Measurements from ENCODE around the gene FARS2.

FARS2 gene

DNA sequence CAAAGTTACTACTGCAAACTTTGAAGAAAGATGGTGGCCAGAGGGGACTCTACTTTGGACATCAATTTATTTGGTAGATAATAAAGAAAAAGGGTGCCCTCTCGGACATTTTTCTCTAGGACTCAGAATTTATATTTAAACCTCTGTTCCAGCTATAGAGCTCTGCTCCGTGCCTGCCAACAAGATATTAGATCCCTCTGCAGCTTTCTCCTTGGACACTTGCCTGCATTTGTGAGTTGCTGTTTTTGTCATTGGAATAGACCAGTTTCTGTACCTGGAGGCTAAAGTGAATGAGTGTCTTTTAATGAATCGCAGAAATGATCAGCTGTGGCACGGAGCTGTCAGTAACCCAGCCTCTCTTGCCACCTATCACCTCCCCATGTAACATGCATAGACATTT, 491.9 kb downstream of the FARS2 start:
- Histone ChIP-seq H3K4me1 (ENCODE audit: insufficient read depth, low read length) (no peaks in the 10 kb centered on the region), H3K36me3 (ENCODE audit: insufficient read depth, low read length) (no peaks in the 10 kb centered on the region), H3K9ac (ENCODE audit: low read length) (no peak overlapping the region), H3K4me3 (ENCODE audit: low read depth in 1 of 2, low read length in 2 of 2) (no peak overlapping the region), H3K27ac (ENCODE audit: low read depth, low read length) (no peak overlapping the region), H3K9me3 (ENCODE audit: low read length) (no peaks in the 10 kb centered on the region), H3K27me3 (ENCODE audit: control insufficient read depth in 1 of 2, insufficient read depth in 2 of 2, low read length in 2 of 2) (no peaks in the 10 kb centered on the region)

GRCh38 chr6:5754904-5755303, 493.6 kb downstream of the FARS2 start:
- no peaks in the 10 kb centered on the region for H3K27me3 ChIP-seq (ENCODE audit: control insufficient read depth in 1 of 2, insufficient read depth in 2 of 2, low read length in 2 of 2)
- no peak overlapping the region for H3K4me3 ChIP-seq (ENCODE audit: low read depth in 1 of 2, low read length in 2 of 2)
- no peak overlapping the region for H3K9ac ChIP-seq (ENCODE audit: low read length)
- H3K27ac ChIP-seq (ENCODE audit: low read depth, low read length), result no peak overlapping the region
- no peaks in the 10 kb centered on the region for H3K36me3 ChIP-seq (ENCODE audit: insufficient read depth, low read length)
- H3K9me3 ChIP-seq (ENCODE audit: low read length), result no peaks in the 10 kb centered on the region
- no peaks in the 10 kb centered on the region for H3K4me1 ChIP-seq (ENCODE audit: insufficient read depth, low read length)

- H3K4me1 ChIP-seq (ENCODE audit: insufficient read depth, low read length), result peaks cover 9% of the 10 kb centered on the region
- no peak overlapping the region for H3K27ac ChIP-seq (ENCODE audit: low read depth, low read length)
- H3K9me3 ChIP-seq (ENCODE audit: low read length), result no peaks in the 10 kb centered on the region
- no peaks in the 10 kb centered on the region for H3K36me3 ChIP-seq (ENCODE audit: insufficient read depth, low read length)
- no peaks in the 10 kb centered on the region for H3K27me3 ChIP-seq (ENCODE audit: control insufficient read depth in 1 of 2, insufficient read depth in 2 of 2, low read length in 2 of 2)
- H3K9ac ChIP-seq (ENCODE audit: low read length), result no peak overlapping the region
- H3K4me3 ChIP-seq (ENCODE audit: low read depth in 1 of 2, low read length in 2 of 2), result no peak overlapping the region
Observed at GRCh38 chr6:5759571-5759970, 498.3 kb downstream of the FARS2 start.

DNA sequence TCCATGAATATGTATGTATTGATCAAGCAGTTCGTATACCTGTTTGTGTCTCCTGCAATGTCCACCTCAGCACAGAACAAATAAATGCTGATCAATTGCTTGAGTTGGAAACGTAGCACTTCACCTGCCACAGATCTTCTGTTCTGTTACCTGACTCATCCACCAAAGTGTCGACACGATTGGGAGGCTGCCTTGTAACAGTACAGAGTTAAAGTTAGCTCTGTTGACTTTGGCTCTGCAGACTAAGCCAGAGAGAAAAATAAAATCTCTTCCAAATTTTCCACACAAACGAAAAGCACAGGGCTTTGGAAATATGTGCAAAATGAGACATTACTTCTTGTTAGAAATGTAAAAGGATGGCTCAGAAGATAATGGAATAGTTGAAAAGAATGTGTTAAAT, 500.1 kb downstream of the FARS2 start:
- Histone ChIP-seq H3K4me1 (ENCODE audit: insufficient read depth, low read length) (peaks cover 13% of the 10 kb centered on the region), H3K36me3 (ENCODE audit: insufficient read depth, low read length) (no peaks in the 10 kb centered on the region), H3K27ac (ENCODE audit: low read depth, low read length) (no peak overlapping the region), H3K9ac (ENCODE audit: low read length) (no peak overlapping the region), H3K9me3 (ENCODE audit: low read length) (no peaks in the 10 kb centered on the region), H3K4me3 (ENCODE audit: low read depth in 1 of 2, low read length in 2 of 2) (no peak overlapping the region), H3K27me3 (ENCODE audit: control insufficient read depth in 1 of 2, insufficient read depth in 2 of 2, low read length in 2 of 2) (no peaks in the 10 kb centered on the region)

DNA sequence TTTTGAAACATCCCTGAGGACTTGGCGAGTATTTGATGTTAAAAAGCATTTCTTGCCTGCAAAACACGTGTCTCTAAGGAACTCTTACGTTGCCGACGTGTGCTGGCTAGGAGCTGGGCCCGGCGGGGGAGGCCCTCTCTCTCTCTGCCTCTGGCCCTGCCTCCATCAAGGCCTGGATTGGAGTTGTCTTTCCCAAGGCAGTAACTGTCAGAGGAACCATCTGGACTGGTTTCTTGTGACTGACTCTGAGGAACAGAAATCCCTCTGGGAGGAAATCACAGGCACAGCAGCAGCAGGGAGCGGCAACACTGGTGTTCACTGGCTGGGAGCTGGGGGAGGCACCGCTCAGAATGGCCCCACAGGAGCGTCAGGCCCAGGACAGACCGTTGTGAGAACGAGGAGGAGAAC, 501.3 kb downstream of the FARS2 start:
- H3K27me3 ChIP-seq (ENCODE audit: control insufficient read depth in 1 of 2, insufficient read depth in 2 of 2, low read length in 2 of 2), result no peaks in the 10 kb centered on the region
- H3K9ac ChIP-seq (ENCODE audit: low read length), result no peak overlapping the region
- H3K36me3 ChIP-seq (ENCODE audit: insufficient read depth, low read length), result no peaks in the 10 kb centered on the region
- peaks cover 13% of the 10 kb centered on the region for H3K4me1 ChIP-seq (ENCODE audit: insufficient read depth, low read length)
- H3K9me3 ChIP-seq (ENCODE audit: low read length), result no peaks in the 10 kb centered on the region
- H3K4me3 ChIP-seq (ENCODE audit: low read depth in 1 of 2, low read length in 2 of 2), result no peak overlapping the region
- no peak overlapping the region for H3K27ac ChIP-seq (ENCODE audit: low read depth, low read length)

DNA sequence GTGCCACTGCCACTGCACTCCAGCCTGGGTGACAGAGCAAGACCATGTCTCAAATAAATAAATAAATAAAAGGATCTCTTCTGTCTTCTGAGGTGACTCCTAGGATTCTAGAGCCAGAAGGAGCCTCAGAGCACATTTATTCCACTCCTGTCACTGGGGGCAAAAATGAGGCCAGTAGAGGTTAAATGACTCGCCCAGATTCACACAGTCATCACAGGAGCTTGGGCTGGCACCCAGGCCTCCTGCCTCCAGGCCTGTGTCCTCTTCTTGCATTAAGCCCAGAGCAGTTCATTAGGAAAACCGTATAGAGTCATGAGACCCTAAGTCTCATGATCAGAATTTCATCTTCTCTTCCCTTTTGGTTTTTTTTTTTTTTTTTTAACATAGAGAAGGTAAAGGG, 502.1 kb downstream of the FARS2 start:
- Histone ChIP-seq H3K9ac (ENCODE audit: low read length) (no peak overlapping the region), H3K27ac (ENCODE audit: low read depth, low read length) (no peak overlapping the region), H3K4me3 (ENCODE audit: low read depth in 1 of 2, low read length in 2 of 2) (no peak overlapping the region), H3K4me1 (ENCODE audit: insufficient read depth, low read length) (peaks cover 13% of the 10 kb centered on the region), H3K36me3 (ENCODE audit: insufficient read depth, low read length) (no peaks in the 10 kb centered on the region), H3K9me3 (ENCODE audit: low read length) (no peaks in the 10 kb centered on the region), H3K27me3 (ENCODE audit: control insufficient read depth in 1 of 2, insufficient read depth in 2 of 2, low read length in 2 of 2) (no peaks in the 10 kb centered on the region)

- Histone ChIP-seq H3K9me3 (ENCODE audit: low read length) (no peaks in the 10 kb centered on the region), H3K4me1 (ENCODE audit: insufficient read depth, low read length) (peaks cover 13% of the 10 kb centered on the region), H3K27me3 (ENCODE audit: control insufficient read depth in 1 of 2, insufficient read depth in 2 of 2, low read length in 2 of 2) (no peaks in the 10 kb centered on the region), H3K36me3 (ENCODE audit: insufficient read depth, low read length) (no peaks in the 10 kb centered on the region), H3K27ac (ENCODE audit: low read depth, low read length) (no peak overlapping the region), H3K4me3 (ENCODE audit: low read depth in 1 of 2, low read length in 2 of 2) (no peak overlapping the region), H3K9ac (ENCODE audit: low read length) (no peak overlapping the region)
Observed at GRCh38 chr6:5763871-5764270, 502.6 kb downstream of the FARS2 start.

- no peaks in the 10 kb centered on the region for H3K9me3 ChIP-seq (ENCODE audit: low read length)
- H3K4me3 ChIP-seq (ENCODE audit: low read depth in 1 of 2, low read length in 2 of 2), result peak overlapping the region in 1 of 2 donors; percentile 11
- H3K4me1 ChIP-seq (ENCODE audit: insufficient read depth, low read length), result peaks cover 13% of the 10 kb centered on the region
- H3K27me3 ChIP-seq (ENCODE audit: control insufficient read depth in 1 of 2, insufficient read depth in 2 of 2, low read length in 2 of 2), result no peaks in the 10 kb centered on the region
- no peaks in the 10 kb centered on the region for H3K36me3 ChIP-seq (ENCODE audit: insufficient read depth, low read length)
- H3K9ac ChIP-seq (ENCODE audit: low read length), result no peak overlapping the region
- H3K27ac ChIP-seq (ENCODE audit: low read depth, low read length), result no peak overlapping the region
Observed at GRCh38 chr6:5764401-5764955, 503.2 kb downstream of the FARS2 start.

DNA sequence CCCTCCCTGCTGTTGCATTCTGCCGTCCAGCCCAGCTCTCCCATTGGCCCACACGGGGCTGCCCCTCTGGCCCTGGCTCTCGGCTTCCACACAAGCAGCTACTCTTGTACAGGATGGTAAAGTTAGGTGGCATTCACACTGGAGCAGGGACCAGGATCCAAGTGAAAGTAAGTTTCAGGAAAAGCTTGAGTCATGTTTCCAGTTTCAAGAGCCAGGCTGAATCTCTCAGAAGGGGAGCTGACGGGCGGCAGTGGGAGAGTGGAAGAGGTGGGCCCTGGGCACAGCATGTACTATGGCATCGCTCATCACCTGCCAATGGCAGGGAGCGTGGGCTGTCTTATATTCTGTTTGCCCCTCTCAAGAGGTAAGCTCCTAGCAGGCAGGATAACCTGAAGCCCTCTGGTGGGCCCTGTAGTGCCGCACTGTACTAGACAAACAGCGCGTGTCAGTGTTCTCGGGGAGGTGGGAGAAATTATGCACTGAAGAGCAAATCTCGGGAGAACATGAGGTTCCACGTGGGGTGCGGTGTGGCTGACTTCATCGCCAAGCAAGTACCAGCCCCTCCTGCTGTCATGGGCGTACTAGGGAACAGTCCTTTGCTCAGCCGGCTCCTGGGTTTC, 503.9 kb downstream of the FARS2 start:
- H3K4me1 ChIP-seq (ENCODE audit: insufficient read depth, low read length), result peaks cover 13% of the 10 kb centered on the region
- no peak overlapping the region for H3K4me3 ChIP-seq (ENCODE audit: low read depth in 1 of 2, low read length in 2 of 2)
- H3K27me3 ChIP-seq (ENCODE audit: control insufficient read depth in 1 of 2, insufficient read depth in 2 of 2, low read length in 2 of 2), result no peaks in the 10 kb centered on the region
- H3K9ac ChIP-seq (ENCODE audit: low read length), result no peak overlapping the region
- H3K27ac ChIP-seq (ENCODE audit: low read depth, low read length), result no peak overlapping the region
- H3K36me3 ChIP-seq (ENCODE audit: insufficient read depth, low read length), result no peaks in the 10 kb centered on the region
- no peaks in the 10 kb centered on the region for H3K9me3 ChIP-seq (ENCODE audit: low read length)

- H3K27ac ChIP-seq (ENCODE audit: low read depth, low read length), result no peak overlapping the region
- H3K9me3 ChIP-seq (ENCODE audit: low read length), result no peaks in the 10 kb centered on the region
- no peaks in the 10 kb centered on the region for H3K27me3 ChIP-seq (ENCODE audit: control insufficient read depth in 1 of 2, insufficient read depth in 2 of 2, low read length in 2 of 2)
Observed at GRCh38 chr6:5766260-5766659, 504.9 kb downstream of the FARS2 start.

DNA sequence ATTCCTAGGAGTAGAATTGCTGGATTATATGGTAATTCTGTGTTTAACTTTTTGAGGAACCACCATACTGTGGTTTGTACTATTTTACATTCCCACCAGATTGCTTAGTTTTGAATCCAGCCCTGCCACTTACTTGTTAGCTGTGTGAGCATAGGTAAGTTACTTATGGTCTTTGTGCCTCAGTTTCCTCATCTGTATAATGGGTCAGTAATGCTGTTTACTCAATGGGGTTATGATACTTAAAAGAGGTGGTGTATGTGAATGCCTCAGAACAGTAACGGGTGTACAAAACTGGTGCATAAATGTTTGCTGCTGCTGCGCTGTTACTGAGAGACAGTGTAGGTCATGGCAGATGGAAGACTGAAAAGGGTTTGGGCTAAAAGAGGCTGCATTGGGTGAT, 506.2 kb downstream of the FARS2 start:
- H3K36me3 ChIP-seq (ENCODE audit: insufficient read depth, low read length), result no peaks in the 10 kb centered on the region
- peaks cover 13% of the 10 kb centered on the region for H3K4me1 ChIP-seq (ENCODE audit: insufficient read depth, low read length)
- H3K27ac ChIP-seq (ENCODE audit: low read depth, low read length), result no peak overlapping the region
- no peak overlapping the region for H3K4me3 ChIP-seq (ENCODE audit: low read depth in 1 of 2, low read length in 2 of 2)
- H3K9ac ChIP-seq (ENCODE audit: low read length), result no peak overlapping the region
- no peaks in the 10 kb centered on the region for H3K27me3 ChIP-seq (ENCODE audit: control insufficient read depth in 1 of 2, insufficient read depth in 2 of 2, low read length in 2 of 2)
- no peaks in the 10 kb centered on the region for H3K9me3 ChIP-seq (ENCODE audit: low read length)

More at GRCh38 chr6:5766260-5766659, 504.9 kb downstream of the FARS2 start:
- Histone ChIP-seq H3K4me3 (ENCODE audit: low read depth in 1 of 2, low read length in 2 of 2) (no peak overlapping the region), H3K4me1 (ENCODE audit: insufficient read depth, low read length) (peaks cover 13% of the 10 kb centered on the region), H3K9ac (ENCODE audit: low read length) (no peak overlapping the region), H3K36me3 (ENCODE audit: insufficient read depth, low read length) (no peaks in the 10 kb centered on the region)

- no peaks in the 10 kb centered on the region for H3K9me3 ChIP-seq (ENCODE audit: low read length)
- no peak overlapping the region for H3K9ac ChIP-seq (ENCODE audit: low read length)
- no peak overlapping the region for H3K27ac ChIP-seq (ENCODE audit: low read depth, low read length)
- no peak overlapping the region for H3K4me3 ChIP-seq (ENCODE audit: low read depth in 1 of 2, low read length in 2 of 2)
- peaks cover 3% of the 10 kb centered on the region for H3K36me3 ChIP-seq (ENCODE audit: insufficient read depth, low read length)
- H3K27me3 ChIP-seq (ENCODE audit: control insufficient read depth in 1 of 2, insufficient read depth in 2 of 2, low read length in 2 of 2), result no peaks in the 10 kb centered on the region
- no peaks in the 10 kb centered on the region for H3K4me1 ChIP-seq (ENCODE audit: insufficient read depth, low read length)
Observed at GRCh38 chr6:5771211-5771610, 509.9 kb downstream of the FARS2 start.
